HEK293 (cell line): Measurements from ENCODE around the gene CRYZ.

Experiments
- CTCF ChIA-PET: fragments of 350-600 bp; formaldehyde crosslinking; extraction: SDS; loops from one replicate; lab custom pipeline; 2021; ENCODE audit warnings: antibody characterized with exemption; lab: Yijun Ruan, JAX
- POLR2A ChIA-PET: fragments of 300-600 bp; formaldehyde crosslinking; extraction: SDS; loops from one replicate; lab custom pipeline; 2020; ENCODE audit warnings: antibody characterized with exemption, inconsistent platforms; lab: Yijun Ruan, JAX
- H3K27ac ChIP-seq: fragments of 200-500 bp; sonication (Bioruptor generic); 2 replicates; pipeline ENCODE4 v1.5.1; 2014; ENCODE audit warnings: low read depth, low read length, control low read depth, inconsistent platforms; ENCODE audit errors: extremely low read depth
- H3K36me3 ChIP-seq, 2 experiments: fragments of 200-500 bp in 1 of 2; sonication (Bioruptor generic) in 1 of 2; 1 replicate in 1 of 2; 2 replicates in 1 of 2; pipeline ENCODE4 v1.5.1; 2014 to 2017; ENCODE audit warnings: inconsistent platforms in 2 of 2, low read length in 2 of 2; ENCODE audit not compliant: control insufficient read depth in 2 of 2, insufficient read depth in 1 of 2
- H3K4me1 ChIP-seq: fragments of 200-500 bp; sonication (Bioruptor generic); 2 replicates; pipeline ENCODE4 v1.5.1; 2014; ENCODE audit warnings: mild to moderate bottlenecking, low read length, inconsistent platforms; ENCODE audit not compliant: control insufficient read depth, insufficient read depth
- H3K4me3 ChIP-seq: 2 replicates; pipeline ENCODE4 v1.5.1; 2011; ENCODE audit warnings: low read depth, mild to moderate bottlenecking, control low read depth, low read length, moderate library complexity
- H3K9me3 ChIP-seq: fragments of 200-500 bp; sonication (Bioruptor generic); 2 replicates; pipeline ENCODE4 v1.5.1; 2014; ENCODE audit warnings: low read depth, low read length, inconsistent platforms; ENCODE audit not compliant: control insufficient read depth, insufficient read depth
- BCL11B ChIP-seq: fragments of 450-650 bp; formaldehyde crosslinking; IDR thresholded peaks from 2 replicates; pipeline ENCODE4 v1.5.1; 2016; ENCODE audit warnings: low read depth, missing biosample characterization, missing genetic modification characterization
- EGR2 ChIP-seq: fragments of 450-650 bp; formaldehyde crosslinking; IDR thresholded peaks from 2 replicates; pipeline ENCODE4 v1.5.1; 2016; ENCODE audit warnings: low read depth, missing biosample characterization, missing genetic modification characterization
- GLI2 ChIP-seq: fragments of 450-650 bp; formaldehyde crosslinking; IDR thresholded peaks from 2 replicates; pipeline ENCODE4; 2017; ENCODE audit warnings: missing biosample characterization, missing genetic modification characterization, low read depth, borderline replicate concordance
- HOXA7 ChIP-seq: sonication (generic); formaldehyde crosslinking; IDR thresholded peaks from 2 replicates; pipeline ENCODE4 v1.8.1; 2022; ENCODE audit warnings: missing genetic modification reagents, borderline replicate concordance
- KLF1 ChIP-seq: fragments of 450-650 bp; formaldehyde crosslinking; IDR thresholded peaks from 2 replicates; pipeline ENCODE4 v1.5.1; 2016; ENCODE audit warnings: missing biosample characterization, missing genetic modification characterization
- KLF10 ChIP-seq: fragments of 450-650 bp; IDR thresholded peaks from 2 replicates; pipeline ENCODE4 v1.5.1; 2018; ENCODE audit warnings: missing biosample characterization, mild to moderate bottlenecking, missing genetic modification characterization
- MYNN ChIP-seq: fragments of 450-650 bp; formaldehyde crosslinking; IDR thresholded peaks from 2 replicates; pipeline ENCODE4 v1.5.1; 2016; ENCODE audit warnings: missing biosample characterization, missing genetic modification characterization, borderline replicate concordance
- RBAK ChIP-seq: fragments of 450-650 bp; formaldehyde crosslinking; IDR thresholded peaks from 2 replicates; pipeline ENCODE4 v1.5.1; 2016; ENCODE audit warnings: missing biosample characterization, missing genetic modification characterization
- SALL2 ChIP-seq: fragments of 450-650 bp; formaldehyde crosslinking; IDR thresholded peaks from 2 replicates; pipeline ENCODE4 v1.5.0; 2017; ENCODE audit warnings: missing biosample characterization, mild to moderate bottlenecking, missing genetic modification characterization, borderline replicate concordance
- ZBTB1 ChIP-seq: fragments of 450-650 bp; formaldehyde crosslinking; IDR thresholded peaks from 2 replicates; pipeline ENCODE4 v1.5.1; 2016; ENCODE audit warnings: missing biosample characterization, missing genetic modification characterization
- ZBTB48 ChIP-seq: fragments of 450-650 bp; formaldehyde crosslinking; IDR thresholded peaks from 2 replicates; pipeline ENCODE4 v1.5.1; 2016; ENCODE audit warnings: missing biosample characterization, missing genetic modification characterization
- ZEB2 ChIP-seq: fragments of 450-650 bp; formaldehyde crosslinking; IDR thresholded peaks from 2 replicates; pipeline ENCODE4 v1.5.1; 2016; ENCODE audit warnings: missing biosample characterization, missing genetic modification characterization
- ZFP41 ChIP-seq: fragments of 450-650 bp; formaldehyde crosslinking; IDR thresholded peaks from 2 replicates; pipeline ENCODE4 v1.5.1; 2016; ENCODE audit warnings: missing biosample characterization, missing genetic modification characterization, borderline replicate concordance
- ZNF19 ChIP-seq: fragments of 450-650 bp; formaldehyde crosslinking; IDR thresholded peaks from 2 replicates; pipeline ENCODE4; 2016; ENCODE audit warnings: missing biosample characterization, missing genetic modification characterization, low read depth
- ZNF23 ChIP-seq: fragments of 450-650 bp; formaldehyde crosslinking; IDR thresholded peaks from 2 replicates; pipeline ENCODE4 v1.5.1; 2016; ENCODE audit warnings: missing biosample characterization, missing genetic modification characterization, borderline replicate concordance
- ZNF24 ChIP-seq: fragments of 450-650 bp; formaldehyde crosslinking; IDR thresholded peaks from 2 replicates; pipeline ENCODE4 v1.5.1; 2016; ENCODE audit warnings: missing biosample characterization, missing genetic modification characterization
- ZNF426 ChIP-seq: fragments of 450-650 bp; formaldehyde crosslinking; IDR thresholded peaks from 2 replicates; pipeline ENCODE4 v1.5.1; 2017; ENCODE audit warnings: missing biosample characterization, missing genetic modification characterization, mild to moderate bottlenecking, inconsistent platforms, moderate library complexity
- ZNF488 ChIP-seq: fragments of 450-650 bp; formaldehyde crosslinking; IDR thresholded peaks from 2 replicates; pipeline ENCODE4 v1.5.1; 2016; ENCODE audit warnings: missing biosample characterization, missing genetic modification characterization
- ZNF513 ChIP-seq: fragments of 450-650 bp; IDR thresholded peaks from 2 replicates; pipeline ENCODE4 v1.5.1; 2018; ENCODE audit warnings: missing biosample characterization, missing genetic modification characterization
- ZNF521 ChIP-seq: fragments of 450-650 bp; formaldehyde crosslinking; IDR thresholded peaks from 2 replicates; pipeline ENCODE4 v1.5.1; 2017; ENCODE audit warnings: missing biosample characterization, mild to moderate bottlenecking, missing genetic modification characterization
- ZNF623 ChIP-seq: fragments of 450-650 bp; formaldehyde crosslinking; IDR thresholded peaks from 2 replicates; pipeline ENCODE4 v1.5.1; 2016; ENCODE audit warnings: missing biosample characterization, missing genetic modification characterization
- ZNF639 ChIP-seq: fragments of 450-650 bp; formaldehyde crosslinking; IDR thresholded peaks from 2 replicates; pipeline ENCODE4 v1.5.1; 2016; ENCODE audit warnings: missing biosample characterization, missing genetic modification characterization
- ZNF664 ChIP-seq: fragments of 450-650 bp; formaldehyde crosslinking; IDR thresholded peaks from 2 replicates; pipeline ENCODE4 v1.5.1; 2016; ENCODE audit warnings: missing biosample characterization, missing genetic modification characterization
- ZNF76 ChIP-seq: fragments of 450-650 bp; formaldehyde crosslinking; IDR thresholded peaks from 2 replicates; pipeline ENCODE4; 2016; ENCODE audit warnings: low read depth, missing biosample characterization, missing genetic modification characterization, borderline replicate concordance
- ZNF830 ChIP-seq: fragments of 450-650 bp; IDR thresholded peaks from 2 replicates; pipeline ENCODE4 v1.5.0; 2018; ENCODE audit warnings: missing biosample characterization, missing genetic modification characterization, low read depth, mild to moderate bottlenecking, moderate library complexity
- ZSCAN23 ChIP-seq: fragments of 450-650 bp; formaldehyde crosslinking; IDR thresholded peaks from 2 replicates; pipeline ENCODE4 v1.5.1; 2016; ENCODE audit warnings: missing biosample characterization, missing genetic modification characterization

CRYZ gene

GRCh38 chr1:74683656-74684055, 49.2 kb downstream of the CRYZ start:
- no peak overlapping the region for H3K27ac ChIP-seq
- TF ChIP-seq ZSCAN23 (tag by site-specific recombination) (no peak), SALL2 (no peak), ZNF76 (no peak), ZNF488 (tag by site-specific recombination) (no peak), ZNF23 (tag by site-specific recombination) (no peak), ZNF19 (tag by site-specific recombination) (no peak), BCL11B (no peak), ZNF639 (tag by site-specific recombination) (no peak), MYNN (tag by site-specific recombination) (no peak)
- H3K9me3 ChIP-seq: no peaks in the 10 kb centered on the region
- no peak overlapping the region for H3K4me3 ChIP-seq
- no peaks in the 10 kb centered on the region for H3K36me3 ChIP-seq
- ChIA-PET POLR2A (no interaction called here), CTCF (interaction anchor here (1.2 kb wide), 1 partner anchor 50 kb away, joined by 3 read pairs; the partner anchor contains the start of gene TYW3)
- H3K4me1 ChIP-seq: no peaks in the 10 kb centered on the region

GRCh38 chr1:74681851-74682250, 51.0 kb downstream of the CRYZ start:
- H3K9me3 ChIP-seq: no peaks in the 10 kb centered on the region
- ChIA-PET POLR2A (no interaction called here), CTCF (no interaction called here)
- H3K4me3 ChIP-seq: no peak overlapping the region
- no peaks in the 10 kb centered on the region for H3K4me1 ChIP-seq
- TF ChIP-seq HOXA7 (CRISPR knock-in tag) (no peak), ZNF830 (no peak), GLI2 (tag by site-specific recombination) (no peak), ZNF639 (tag by site-specific recombination) (no peak)
- no peak overlapping the region for H3K27ac ChIP-seq
- no peaks in the 10 kb centered on the region for H3K36me3 ChIP-seq

- H3K4me3 ChIP-seq: no peak overlapping the region
- CTCF ChIA-PET: no interaction called here
- POLR2A ChIA-PET: no interaction called here
- no peaks in the 10 kb centered on the region for H3K4me1 ChIP-seq
- no peaks in the 10 kb centered on the region for H3K9me3 ChIP-seq
- no peak for TF ChIP-seq KLF1 (tag by site-specific recombination)
- no peak for TF ChIP-seq ZNF513 (tag by site-specific recombination)
- no peak for TF ChIP-seq ZEB2 (tag by site-specific recombination)
- TF ChIP-seq ZNF623 (tag by site-specific recombination): no peak
- no peak for TF ChIP-seq ZNF24
- no peak for TF ChIP-seq EGR2 (tag by site-specific recombination)
- TF ChIP-seq RBAK: no peak
- TF ChIP-seq ZNF521 (tag by site-specific recombination): no peak
- TF ChIP-seq ZFP41 (tag by site-specific recombination): no peak
- TF ChIP-seq ZNF488 (tag by site-specific recombination): no peak
- no peak for TF ChIP-seq ZNF426
- no peak for TF ChIP-seq ZBTB48 (tag by site-specific recombination)
- no peak for TF ChIP-seq ZNF664 (tag by site-specific recombination)
- no peak for TF ChIP-seq KLF10
- TF ChIP-seq ZBTB1 (tag by site-specific recombination): no peak
- no peak overlapping the region for H3K27ac ChIP-seq
- H3K36me3 ChIP-seq: no peaks in the 10 kb centered on the region
Measured at GRCh38 chr1:74681449-74681848, 51.4 kb downstream of the CRYZ start.
